Measurements from ENCODE around the gene CYP2D6.
"Not testable (repeated sequence)": the region's sequence is repeated elsewhere in the genome, so short reads cannot be mapped to it uniquely, and the experiment has no call there.

DNA sequence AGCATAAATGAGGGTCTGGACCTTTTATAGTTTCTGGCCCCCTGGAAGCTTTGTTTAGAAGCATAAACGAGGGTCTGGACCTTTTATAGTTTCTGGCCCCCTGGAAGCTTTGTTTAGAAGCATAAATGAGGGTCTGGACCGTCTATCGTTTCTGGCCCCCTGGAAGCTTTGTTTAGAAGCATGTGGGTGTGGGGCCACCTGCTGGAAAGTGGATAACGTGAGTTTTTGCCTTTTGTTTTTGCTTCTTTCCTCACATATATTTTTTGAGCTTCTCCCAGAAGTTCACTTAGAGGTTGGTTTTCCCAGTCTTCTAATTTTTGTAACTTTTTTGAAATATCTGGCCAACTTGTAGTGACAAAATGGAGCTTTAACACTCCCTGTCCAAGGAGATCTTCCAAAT, 17.8 kb downstream of the CYP2D6 start:
- TF ChIP-seq ZNF274 (IDR thresholded peaks at IDR 0.05; ENCODE audit: low read depth, low read length); SUZ12 (IDR thresholded peaks at IDR 0.05; ENCODE audit: extremely low read depth, insufficient read depth, insufficient read length); YY1 (IDR thresholded peaks at IDR 0.05; ENCODE audit: insufficient read depth, insufficient read length): not testable (repeated sequence)

All from NT2/D1 (cell line).